NCI-H1694 (cell line): Measurements from ENCODE around the gene IRF2BP2.
"Not testable (repeated sequence)": the region's sequence is repeated elsewhere in the genome, so short reads cannot be mapped to it uniquely, and the experiment has no call there.

Experiments
- DNase-seq: peaks from one replicate; lab custom pipeline; 2025; lab: John Stamatoyannopoulos, UW

Gene IRF2BP2

GRCh38 chr1:234600418-234601281, 9.3 kb downstream of the IRF2BP2 start:
- peak; percentile 51 for DNase-seq

GRCh38 chr1:234599617-234600417, 10.2 kb downstream of the IRF2BP2 start:
- DNase-seq: peak; percentile 79

GRCh38 chr1:234598974-234599616, 10.9 kb downstream of the IRF2BP2 start:
- no peak for DNase-seq

GRCh38 chr1:234597894-234598293, 12.1 kb downstream of the IRF2BP2 start:
- peak; percentile 74 for DNase-seq

GRCh38 chr1:234595899-234596298, 14.1 kb downstream of the IRF2BP2 start:
- DNase-seq: no peak

GRCh38 chr1:234594575-234594974, 15.4 kb downstream of the IRF2BP2 start:
- DNase-seq: not testable (repeated sequence)

- DNase-seq: no peak
Observed at GRCh38 chr1:234593771-234594504, 16.0 kb downstream of the IRF2BP2 start.

- DNase-seq: no peak
Observed at GRCh38 chr1:234593109-234593508, 16.9 kb downstream of the IRF2BP2 start.

GRCh38 chr1:234592240-234592639, 17.7 kb downstream of the IRF2BP2 start:
- no peak for DNase-seq

GRCh38 chr1:234591131-234591530, 18.8 kb downstream of the IRF2BP2 start:
- DNase-seq: no peak

- no peak for DNase-seq
Observed at GRCh38 chr1:234589854-234590620, 19.9 kb downstream of the IRF2BP2 start.

GRCh38 chr1:234589064-234589800, 20.7 kb downstream of the IRF2BP2 start:
- DNase-seq: no peak

GRCh38 chr1:234588386-234588785, 21.6 kb downstream of the IRF2BP2 start:
- DNase-seq: no peak

- DNase-seq: no peak
Observed at GRCh38 chr1:234586892-234587485, 23.0 kb downstream of the IRF2BP2 start.

- no peak for DNase-seq
Observed at GRCh38 chr1:234586304-234586703, 23.7 kb downstream of the IRF2BP2 start.

GRCh38 chr1:234585330-234586055, 24.5 kb downstream of the IRF2BP2 start:
- no peak for DNase-seq

- no peak for DNase-seq
Observed at GRCh38 chr1:234584926-234585325, 25.1 kb downstream of the IRF2BP2 start.

GRCh38 chr1:234584420-234584805, 25.6 kb downstream of the IRF2BP2 start:
- no peak for DNase-seq

- DNase-seq: no peak
Observed at GRCh38 chr1:234583755-234584419, 26.1 kb downstream of the IRF2BP2 start.
